GM23338 (cell line): ENCODE measurements around the gene C16orf74. TPM values are rescaled to one million over a fixed set of nuclear protein-coding genes. Genes with fewer than 3 reads are reported as not detected.

Experiments
- ATAC-seq: fragments of 200-7000 bp; cut with Tn5 transposase; 3 replicates; pipeline ENCODE4 v1.9.1; 2020
- DNase-seq: peaks from one replicate; pipeline ENCODE4 v3.0.0-alpha.2; 2015; ENCODE audit warnings: low spot score
- H2AFZ ChIP-seq: fragments of 200-600 bp; sonication (generic); 2 replicates; pipeline ENCODE4 v1.8.0; 2016; ENCODE audit warnings: antibody characterized with exemption, mild to moderate bottlenecking, moderate library complexity
- H3F3A ChIP-seq: fragments of 200-600 bp; sonication (generic); replicated peaks from 2 replicates; pipeline ENCODE4 v1.8.0; 2017; ENCODE audit warnings: antibody characterized with exemption, mixed run types, low read depth
- H3K27ac ChIP-seq: fragments of 200-600 bp; sonication (generic); 2 replicates; pipeline ENCODE4 v1.6.1; 2016; ENCODE audit warnings: low read depth
- H3K27me3 ChIP-seq: fragments of 200-600 bp; sonication (generic); 2 replicates; pipeline ENCODE4 v1.8.0; 2016; ENCODE audit warnings: mild to moderate bottlenecking, mixed run types, moderate library complexity; ENCODE audit not compliant: insufficient read depth
- H3K36me3 ChIP-seq: fragments of 200-600 bp; sonication (generic); 2 replicates; pipeline ENCODE4 v1.8.0; 2016; ENCODE audit warnings: mild to moderate bottlenecking; ENCODE audit not compliant: insufficient read depth
- H3K4me1 ChIP-seq: fragments of 200-600 bp; sonication (generic); 2 replicates; pipeline ENCODE4 v1.8.0; 2016; ENCODE audit warnings: mild to moderate bottlenecking, moderate library complexity; ENCODE audit not compliant: insufficient read depth
- H3K4me2 ChIP-seq: fragments of 200-600 bp; sonication (generic); 2 replicates; pipeline ENCODE4 v1.7.1; 2017; ENCODE audit warnings: mixed run types
- H3K4me3 ChIP-seq: fragments of 200-600 bp; sonication (generic); 2 replicates; pipeline ENCODE4 v1.6.1; 2016; ENCODE audit warnings: mixed run types
- H3K79me2 ChIP-seq: fragments of 200-600 bp; sonication (generic); replicated peaks from 2 replicates; pipeline ENCODE4 v1.8.0; 2017; ENCODE audit warnings: mild to moderate bottlenecking; ENCODE audit not compliant: insufficient read depth
- H3K9me2 ChIP-seq: fragments of 200-600 bp; sonication (generic); 2 replicates; pipeline ENCODE4 v1.8.0; 2017; ENCODE audit not compliant: insufficient read depth
- H4K20me1 ChIP-seq: fragments of 200-600 bp; sonication (generic); replicated peaks from 2 replicates; pipeline ENCODE4 v1.8.0; 2017; ENCODE audit warnings: mild to moderate bottlenecking; ENCODE audit not compliant: insufficient read depth
- H3K27ac Mint-ChIP-seq: 2 replicates; pipeline ENCODE4 v1.8.0; 2020; ENCODE audit warnings: inconsistent platforms, mild to moderate bottlenecking, moderate library complexity, mixed read lengths
- H3K27me3 Mint-ChIP-seq: 3 replicates; pipeline ENCODE4 v1.8.0; 2022; ENCODE audit warnings: low read depth, mild to moderate bottlenecking, moderate library complexity, mixed read lengths, inconsistent platforms; ENCODE audit not compliant: insufficient read depth, poor library complexity
- H3K36me3 Mint-ChIP-seq: 3 replicates; pipeline ENCODE4 v1.8.0; 2021; ENCODE audit warnings: low read depth, mild to moderate bottlenecking, inconsistent platforms, moderate library complexity, mixed read lengths
- H3K4me1 Mint-ChIP-seq: 3 replicates; pipeline ENCODE4 v1.8.0; 2020; ENCODE audit warnings: mild to moderate bottlenecking, inconsistent platforms, mixed read lengths
- H3K4me3 Mint-ChIP-seq: 3 replicates; pipeline ENCODE4 v1.8.0; 2021; ENCODE audit warnings: moderate library complexity, mild to moderate bottlenecking, inconsistent platforms, mixed read lengths
- H3K9me3 Mint-ChIP-seq: 3 replicates; pipeline ENCODE4 v1.8.0; 2020; ENCODE audit warnings: moderate library complexity, mild to moderate bottlenecking, inconsistent platforms, mixed read lengths
- CREB1 ChIP-seq: fragments of 250-450 bp; sonication (Bioruptor Pico); IDR thresholded peaks from 2 replicates; pipeline ENCODE4 v1.5.0; 2020; ENCODE audit warnings: low read depth, mild to moderate bottlenecking, moderate library complexity
- CTCF ChIP-seq, 2 experiments: fragments of 200-600 bp in 1 of 2; sonication (generic) in 1 of 2; conservative IDR thresholded peaks; 2 replicates each; pipeline versions ENCODE4 v1.5.1 to v1.6.1; 2016 to 2017; ENCODE audit warnings: antibody characterized with exemption in 2 of 2, low read depth in 2 of 2, mild to moderate bottlenecking in 2 of 2, moderate library complexity in 1 of 2
- ETS1 ChIP-seq: IDR thresholded peaks from 2 replicates; pipeline ENCODE4 v1.6.1; 2016; ENCODE audit warnings: antibody characterized with exemption
- EZH2 ChIP-seq: fragments of 200-600 bp; sonication (generic); IDR thresholded peaks from one replicate; pipeline ENCODE4 v1.8.0; 2017; ENCODE audit warnings: antibody characterized with exemption, mild to moderate bottlenecking, low read depth; ENCODE audit not compliant: unreplicated experiment
- EZH2phosphoT487 ChIP-seq: fragments of 200-600 bp; sonication (generic); IDR thresholded peaks from one replicate; pipeline ENCODE4 v1.8.1; 2018; ENCODE audit warnings: antibody characterized with exemption; ENCODE audit not compliant: unreplicated experiment
- JUNB ChIP-seq: IDR thresholded peaks from one replicate; pipeline ENCODE4 v1.6.1; 2016; ENCODE audit warnings: antibody characterized with exemption; ENCODE audit not compliant: unreplicated experiment
- NANOG ChIP-seq: IDR thresholded peaks from 2 replicates; pipeline ENCODE4 v1.6.1; 2016; ENCODE audit warnings: antibody characterized with exemption, borderline replicate concordance
- POLR2AphosphoS5 ChIP-seq: IDR thresholded peaks from 2 replicates; pipeline ENCODE4 v1.6.1; 2016; ENCODE audit warnings: antibody characterized with exemption, low read depth
- REST ChIP-seq: IDR thresholded peaks from one replicate; pipeline ENCODE4 v1.6.1; 2018; ENCODE audit warnings: antibody characterized with exemption; ENCODE audit not compliant: unreplicated experiment
- STAT1 ChIP-seq: IDR thresholded peaks from one replicate; pipeline ENCODE4 v1.6.1; 2016; ENCODE audit warnings: antibody characterized with exemption; ENCODE audit not compliant: unreplicated experiment
- ZNF114 ChIP-seq: fragments of 250-450 bp; sonication (Bioruptor Pico); IDR thresholded peaks from 2 replicates; pipeline ENCODE4 v1.5.0; 2020; ENCODE audit warnings: mild to moderate bottlenecking, moderate library complexity
- ZNF331 ChIP-seq: fragments of 250-450 bp; sonication (Bioruptor Pico); IDR thresholded peaks from 2 replicates; pipeline ENCODE4 v1.5.0; 2020; ENCODE audit warnings: low read depth, mild to moderate bottlenecking, moderate library complexity
- polyA plus RNA-seq: library from polyadenylated mRNA; unstranded; fragments of >200 nt; fragmentation: Nextera tagmentation; extraction: Ambion mirVana; gene quantifications from 2 replicates; pipeline ENCODE4 v1.2.1, GENCODE V29; 2016
- total RNA-seq: library from RNA; depleted of rRNA; stranded (reverse); fragments of >200 nt; shearing (Covaris generic); gene quantifications from 2 replicates; pipeline ENCODE4 v1.2.3, GENCODE V29; 2014

Gene C16orf74
- total and polyA plus RNA-seq, 2 experiments from 2014 or later = 12.1 to 19.1 TPM

GRCh38 chr16:85780281-85780680 lies 29.4 kb upstream of the C16orf74 start:
- H3K27me3 Mint-ChIP-seq = peaks cover 5% of the 10 kb centered on the region
- peaks cover 16% of the 10 kb centered on the region for H3K79me2 ChIP-seq
- ATAC-seq (no peak), DNase-seq (no peak)
- TF ChIP-seq CREB1 (no peak), NANOG (no peak), REST (no peak), EZH2 (no peak), CTCF (conservative IDR thresholded peaks at IDR 0.05; ENCODE audit: low read depth in 2 of 2) (no peak), JUNB (no peak), ZNF331 (no peak), ZNF114 (no peak), ETS1 (no peak), STAT1 (no peak), EZH2phosphoT487 (no peak), POLR2AphosphoS5 (no peak)
- H3K4me3 ChIP-seq = no peak overlapping the region
- peaks cover 26% of the 10 kb centered on the region for H3K36me3 ChIP-seq
- no peaks in the 10 kb centered on the region for H3K4me1 ChIP-seq
- H2AFZ ChIP-seq = no peak overlapping the region
- H3K4me3 Mint-ChIP-seq = no peak overlapping the region
- H3K27me3 ChIP-seq = no peaks in the 10 kb centered on the region
- no peak overlapping the region for H3K27ac Mint-ChIP-seq
- no peak overlapping the region for H3K27ac ChIP-seq
- H3K36me3 Mint-ChIP-seq = peaks cover 45% of the 10 kb centered on the region
- H3K9me3 Mint-ChIP-seq = no peaks in the 10 kb centered on the region
- no peak overlapping the region for H3K4me2 ChIP-seq
- peaks cover 11% of the 10 kb centered on the region for H4K20me1 ChIP-seq
- no peaks in the 10 kb centered on the region for H3K9me2 ChIP-seq
- H3F3A ChIP-seq = no peaks in the 10 kb centered on the region
- H3K4me1 Mint-ChIP-seq = no peaks in the 10 kb centered on the region
